GM12878 (cell line): ENCODE results near the gene C19orf47. TPM values are rescaled to one million over a fixed set of nuclear protein-coding genes. Genes with fewer than 3 reads are reported as not detected.

Experiments used
- ATAC-seq: fragments of 200-7000 bp; cut with Tn5 transposase; 3 replicates; pipeline ENCODE4 v1.9.1; 2020; ENCODE audit warnings: mild to moderate bottlenecking, moderate library complexity
- BruUV-seq: library from RNA; stranded (reverse); fragments of 400-500 nt; replicated peaks from 2 replicates; lab custom pipeline; 2021; lab: Mats Ljungman, UMichigan
- CTCF ChIA-PET: fragments of 300-600 bp; sonication (Branson Sonifier 250); formaldehyde crosslinking; extraction: SDS; loops from one replicate; lab custom pipeline; 2021; ENCODE audit warnings: inconsistent platforms; lab: Yijun Ruan, JAX
- POLR2A ChIA-PET: fragments of 350-600 bp; formaldehyde crosslinking; extraction: SDS; loops from one replicate; lab custom pipeline; 2021; ENCODE audit warnings: inconsistent platforms; lab: Charles Lee
- RAD21 ChIA-PET: fragments of 300-600 bp; sonication (Branson Sonifier 250); formaldehyde crosslinking; loops from one replicate; lab custom pipeline; 2023; ENCODE audit warnings: antibody characterized with exemption; ENCODE audit not compliant: unreplicated experiment; lab: Charles Lee
- SMC1A ChIA-PET: fragments of 300-600 bp; sonication (Branson Sonifier 250); formaldehyde crosslinking; loops from one replicate; lab custom pipeline; 2023; ENCODE audit not compliant: unreplicated experiment, uncharacterized antibody; lab: Charles Lee
- DNase-seq: peaks from one replicate; pipeline ENCODE4 v3.0.0-alpha.2; 2011; ENCODE audit warnings: low read depth, low spot score
- FAIRE-seq: peaks from 3 replicates; lab custom pipeline; 2011; peaks lifted over from hg19 to GRCh38; lab: Jason Lieb, UNC
- H2AFZ ChIP-seq: 2 replicates; pipeline ENCODE4 v1.6.0; 2011; ENCODE audit warnings: low read depth, low read length, control low read depth; ENCODE audit not compliant: control insufficient read depth
- H3K27ac ChIP-seq: 2 replicates; pipeline ENCODE4 v1.5.1; 2011; ENCODE audit warnings: control low read depth; ENCODE audit not compliant: control insufficient read depth, insufficient read depth
- H3K27me3 ChIP-seq, 2 experiments: replicated peaks in 1 of 2; 2 replicates each; pipeline versions ENCODE4 v1.6.0 to v1.6.1; 2011; ENCODE audit warnings: low read length in 1 of 2; ENCODE audit not compliant: control insufficient read depth in 2 of 2, insufficient read depth in 2 of 2
- H3K36me3 ChIP-seq, 2 experiments: 2 replicates each; pipeline ENCODE4 v1.5.1; 2011; ENCODE audit warnings: low read length in 1 of 2; ENCODE audit not compliant: control insufficient read depth in 2 of 2, insufficient read depth in 2 of 2
- H3K4me1 ChIP-seq: 2 replicates; pipeline ENCODE4 v1.6.1; 2011; ENCODE audit warnings: mild to moderate bottlenecking, low read length, moderate library complexity, mixed read lengths; ENCODE audit not compliant: control insufficient read depth, insufficient read depth
- H3K4me2 ChIP-seq: 2 replicates; pipeline ENCODE4 v1.6.0; 2011; ENCODE audit warnings: control low read depth; ENCODE audit not compliant: control insufficient read depth, insufficient read depth
- H3K4me3 ChIP-seq: fragments of 200-600 bp; sonication (generic); 2 replicates; pipeline ENCODE4 v1.5.1; 2016
- H3K79me2 ChIP-seq: 2 replicates; pipeline ENCODE4 v1.6.0; 2011; ENCODE audit warnings: low read length; ENCODE audit not compliant: control insufficient read depth, insufficient read depth
- H3K9ac ChIP-seq: 2 replicates; pipeline ENCODE4 v1.8.0; 2011; ENCODE audit warnings: low read length, control low read depth, mixed read lengths; ENCODE audit not compliant: control insufficient read depth, insufficient read depth
- H3K9me3 ChIP-seq: replicated peaks from 3 replicates; pipeline ENCODE4 v1.5.1; 2011; ENCODE audit warnings: mild to moderate bottlenecking, low read length; ENCODE audit not compliant: control insufficient read depth, insufficient read depth
- H4K20me1 ChIP-seq: 2 replicates; pipeline ENCODE4 v1.6.0; 2011; ENCODE audit not compliant: control insufficient read depth, insufficient read depth
- CTCF ChIP-seq, 3 experiments: IDR thresholded peaks in 2 of 3; conservative IDR thresholded peaks in 1 of 3; 2 replicates each; pipeline ENCODE4 v1.5.1; 2011; ENCODE audit warnings: low read depth in 3 of 3, low read length in 3 of 3, mild to moderate bottlenecking in 3 of 3, control low read depth in 2 of 3, moderate library complexity in 2 of 3, inconsistent platforms in 1 of 3, mixed read lengths in 1 of 3; ENCODE audit not compliant: control insufficient read depth in 2 of 3, insufficient read depth in 1 of 3; ENCODE audit errors: extremely low read depth in 1 of 3
- ESRRA ChIP-seq: IDR thresholded peaks from 2 replicates; pipeline ENCODE4 v1.6.1; 2012; ENCODE audit warnings: mild to moderate bottlenecking, low read length, improper control_type of control experiment
- HDAC2 ChIP-seq: fragments of 200-600 bp; sonication (generic); IDR thresholded peaks from 2 replicates; pipeline ENCODE4 v1.6.1; 2017
- KAT2A ChIP-seq: conservative IDR thresholded peaks from 2 replicates; pipeline ENCODE4 v1.6.1; 2011; ENCODE audit warnings: low read depth, low read length; ENCODE audit not compliant: control insufficient read depth
- MYC ChIP-seq: IDR thresholded peaks from 2 replicates; pipeline ENCODE4 v1.6.1; 2011; ENCODE audit warnings: mild to moderate bottlenecking, low read length, moderate library complexity, inconsistent platforms; ENCODE audit not compliant: insufficient read depth, insufficient replicate concordance, insufficient read length, severe bottlenecking
- NR2C1 ChIP-seq: fragments of 450-650 bp; IDR thresholded peaks from 2 replicates; pipeline ENCODE4 v1.6.1; 2017; ENCODE audit warnings: antibody characterized with exemption, mild to moderate bottlenecking, moderate library complexity
- RELA ChIP-seq: fragments of 450-650 bp; IDR thresholded peaks from 2 replicates; pipeline ENCODE4 v1.8.0; 2014; ENCODE audit warnings: borderline replicate concordance; ENCODE audit not compliant: partially characterized antibody
- SUZ12 ChIP-seq: fragments of 200-600 bp; sonication (generic); IDR thresholded peaks from one replicate; pipeline ENCODE4 v1.6.1; 2018; ENCODE audit warnings: antibody characterized with exemption, mild to moderate bottlenecking; ENCODE audit not compliant: unreplicated experiment
- TCF3 ChIP-seq: IDR thresholded peaks from 2 replicates; pipeline ENCODE4 v1.6.1; 2012; ENCODE audit warnings: low read depth, mild to moderate bottlenecking, low read length, borderline replicate concordance; ENCODE audit not compliant: insufficient read depth
- ZNF217 ChIP-seq: fragments of 450-650 bp; IDR thresholded peaks from 2 replicates; pipeline ENCODE4 v1.6.1; 2017; ENCODE audit warnings: antibody characterized with exemption, mild to moderate bottlenecking
- ZNF384 ChIP-seq: IDR thresholded peaks from 2 replicates; pipeline ENCODE4 v1.6.1; 2012; ENCODE audit warnings: low read depth, mild to moderate bottlenecking, low read length, improper control_type of control experiment, borderline replicate concordance
- WGBS: methylation state at CpG from one replicate; pipeline ENCODE4 v1.1.6; 2016; ENCODE audit warnings: low lambda C conversion rate; ENCODE audit not compliant: insufficient replicate concordance, insufficient coverage; ENCODE audit errors: missing lambda C conversion rate; 5-methylcytosine and 5-hydroxymethylcytosine counted together
- in situ Hi-C: fragments of 300-500 bp; cut with MboI; formaldehyde crosslinking; loops from 9 replicates; pipeline ENCODE4 v1.14.3; 2018; ENCODE audit warnings: mixed read lengths
- intact Hi-C: fragments of 100-400 bp; cut with micrococcal nuclease; formaldehyde crosslinking; loops from one replicate; pipeline ENCODE4 v1.14.2; 2022; ENCODE audit not compliant: unreplicated experiment
- polyA plus RNA-seq, 11 experiments: library from polyadenylated mRNA; depleted of rRNA in 4 of 11; unstranded in 6 of 11; stranded (reverse) in 5 of 11; fragments of >200 nt; fragmentation: Nextera tagmentation in 4 of 11; fragmentation: Illumina TruSeq in 1 of 11; extraction: Ambion mirVana in 4 of 11; extraction: Trizol in 1 of 11; gene quantifications; 1 replicate in 1 of 11; 2 replicates in 10 of 11; pipeline versions ENCODE4 v1.2.1 to v1.2.3, GENCODE V29; 2011 to 2016; ENCODE audit warnings: inconsistent platforms in 2 of 11, missing spikeins in 2 of 11, low read depth in 1 of 11
- total RNA-seq, 4 experiments: library from RNA; depleted of rRNA in 3 of 4; stranded (reverse); fragments of >200 nt in 3 of 4; fragmentation: Illumina TruSeq in 1 of 4; extraction: Trizol in 1 of 4; gene quantifications; 2 replicates each; pipeline versions ENCODE4 v1.2.1 to v1.2.3, GENCODE V29; 2013 to 2021
- TF ChIP-seq, protein P1 (sequence below): fragments of 450-650 bp; IDR thresholded peaks from 2 replicates; pipeline ENCODE4 v1.6.1; 2016; ENCODE audit warnings: mild to moderate bottlenecking

Gene C19orf47
- total and polyA plus RNA-seq, 10 of the 15 experiments (the other 5 are each of a cell fraction or from before 2014, with no cell fraction given): 0.11 to 29.1 (median 20.2) TPM

DNA sequence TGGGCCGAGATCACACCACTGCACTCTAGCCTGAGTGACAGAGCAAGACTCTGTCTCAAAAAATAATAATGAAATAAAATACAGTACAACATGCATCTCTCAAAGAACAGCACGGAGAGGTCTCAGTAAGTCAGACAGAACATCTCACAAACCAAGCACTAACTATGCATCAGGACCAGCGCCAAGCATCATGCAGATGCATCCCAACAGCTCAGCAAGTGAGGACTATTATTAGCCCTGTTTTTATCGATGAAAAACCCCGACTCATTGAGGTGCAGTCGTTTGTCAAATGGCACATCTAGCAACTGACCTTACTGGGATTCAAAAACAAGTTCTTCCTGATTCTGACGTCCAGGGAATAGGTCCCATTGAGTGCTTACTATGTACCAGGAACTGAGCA lies 3.8 kb downstream of the C19orf47 start:
- H3K9me3 ChIP-seq: no peaks in the 10 kb centered on the region
- 88% methylated on average over 7 of the region's 7 CpGs for WGBS
- in situ Hi-C loops (no loop called here), intact Hi-C loops (no loop called here)
- no TSS peak for BruUV-seq
- H3K9ac ChIP-seq: no peak overlapping the region
- H3K27me3 ChIP-seq: no peaks in the 10 kb centered on the region
- peaks cover 22% of the 10 kb centered on the region for H3K79me2 ChIP-seq
- ATAC-seq (no peak), DNase-seq (no peak), FAIRE-seq (no peak)
- ChIA-PET RAD21 (no interaction called here), POLR2A (no interaction called here), SMC1A (no interaction called here), CTCF (no interaction called here)
- no peaks in the 10 kb centered on the region for H4K20me1 ChIP-seq
- H3K4me2 ChIP-seq: no peak overlapping the region
- no peak overlapping the region for H3K27ac ChIP-seq
- no peak overlapping the region; the same call in 1 of the 2 replicates for H3K4me3 ChIP-seq
- H3K36me3 ChIP-seq: peaks cover 0 to 3% of the 10 kb centered on the region in 2 experiments; a peak in 2 of 4 replicates
- peaks cover 6% of the 10 kb centered on the region; the same call in 1 of the 2 replicates for H3K4me1 ChIP-seq
- no peak overlapping the region for H2AFZ ChIP-seq
- no peak for TF ChIP-seq SUZ12
- no peak for TF ChIP-seq KAT2A
- TF ChIP-seq ESRRA: no peak
- no peak for TF ChIP-seq TCF3

GRCh38 chr19:40342644-40343311 lies 5.4 kb downstream of the C19orf47 start:
- no peak for ATAC-seq
- Histone ChIP-seq H2AFZ (no peak overlapping the region), H4K20me1 (no peaks in the 10 kb centered on the region), H3K4me1 (peaks cover 9% of the 10 kb centered on the region), H3K27ac (no peak overlapping the region), H3K36me3 (peaks cover 0 to 4% of the 10 kb centered on the region in 2 experiments; a peak in 2 of 4 replicates), H3K4me2 (no peak overlapping the region), H3K27me3 (no peaks in the 10 kb centered on the region), H3K9ac (no peak overlapping the region), H3K79me2 (peaks cover 12% of the 10 kb centered on the region), H3K4me3 (no peak overlapping the region)
- ChIA-PET RAD21 (no interaction called here), POLR2A (no interaction called here), SMC1A (no interaction called here), CTCF (no interaction called here)
- intact Hi-C loops (no loop called here), in situ Hi-C loops (no loop called here)
- no peak for DNase-seq
- WGBS: 71% methylated on average over 11 of the region's 11 CpGs
- TF ChIP-seq MYC (no peak), HDAC2 (no peak), CTCF (IDR thresholded peaks at IDR 0.05 in 2 of 3, conservative IDR thresholded peaks at IDR 0.05 in 1 of 3; ENCODE audit: control insufficient read depth in 2 of 3, extremely low read depth in 1 of 3, insufficient read depth in 1 of 3, low read depth in 3 of 3, low read length in 3 of 3) (no peak), ZNF384 (no peak), RELA (no peak), NR2C1 (no peak), ZNF217 (no peak)
- TF ChIP-seq, protein P1, sequence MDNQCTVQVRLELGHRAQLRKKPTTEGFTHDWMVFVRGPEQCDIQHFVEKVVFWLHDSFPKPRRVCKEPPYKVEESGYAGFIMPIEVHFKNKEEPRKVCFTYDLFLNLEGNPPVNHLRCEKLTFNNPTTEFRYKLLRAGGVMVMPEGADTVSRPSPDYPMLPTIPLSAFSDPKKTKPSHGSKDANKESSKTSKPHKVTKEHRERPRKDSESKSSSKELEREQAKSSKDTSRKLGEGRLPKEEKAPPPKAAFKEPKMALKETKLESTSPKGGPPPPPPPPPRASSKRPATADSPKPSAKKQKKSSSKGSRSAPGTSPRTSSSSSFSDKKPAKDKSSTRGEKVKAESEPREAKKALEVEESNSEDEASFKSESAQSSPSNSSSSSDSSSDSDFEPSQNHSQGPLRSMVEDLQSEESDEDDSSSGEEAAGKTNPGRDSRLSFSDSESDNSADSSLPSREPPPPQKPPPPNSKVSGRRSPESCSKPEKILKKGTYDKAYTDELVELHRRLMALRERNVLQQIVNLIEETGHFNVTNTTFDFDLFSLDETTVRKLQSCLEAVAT: no peak
- TF ChIP-seq, all 136 proteins: peak for 0
- BruUV-seq: no TSS peak
- H3K9me3 ChIP-seq: no peaks in the 10 kb centered on the region
- no peak for FAIRE-seq
